ENCODE results near the gene CASZ1.

CASZ1 gene

GRCh38 chr1:10827377-10828333, 31.2 kb upstream of the CASZ1 start:
- H3K4me3 ChIP-seq (ENCODE audit: low read length): no peak overlapping the region
- DNase-seq (ENCODE audit: low read depth, low spot score): no peak

DNA sequence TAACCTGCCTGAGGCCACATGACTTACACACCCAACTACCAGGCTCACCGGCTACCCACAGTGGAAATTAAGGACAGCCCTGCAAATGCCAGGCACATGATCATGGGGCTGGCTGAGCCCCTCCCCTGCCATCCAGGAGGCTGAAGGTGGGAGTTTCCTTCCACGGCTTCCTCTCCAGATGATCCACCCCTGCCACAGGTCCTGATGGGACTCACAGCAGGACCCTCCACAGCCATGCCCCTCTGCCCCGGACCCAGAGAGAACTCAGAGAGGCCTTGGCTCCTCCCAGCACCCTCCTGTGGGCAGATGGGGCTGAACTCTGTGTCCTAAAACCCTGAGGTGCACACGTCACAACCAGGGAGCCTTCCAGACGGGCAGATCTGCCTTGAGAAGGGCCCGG, 29.1 kb upstream of the CASZ1 start:
- no peak for DNase-seq (ENCODE audit: low read depth, low spot score)
- H3K4me3 ChIP-seq (ENCODE audit: low read length): no peak overlapping the region

- no peak for DNase-seq (ENCODE audit: low read depth, low spot score)
- H3K4me3 ChIP-seq (ENCODE audit: low read length): no peak overlapping the region
Measured at GRCh38 chr1:10824821-10825540, 28.5 kb upstream of the CASZ1 start.

DNA sequence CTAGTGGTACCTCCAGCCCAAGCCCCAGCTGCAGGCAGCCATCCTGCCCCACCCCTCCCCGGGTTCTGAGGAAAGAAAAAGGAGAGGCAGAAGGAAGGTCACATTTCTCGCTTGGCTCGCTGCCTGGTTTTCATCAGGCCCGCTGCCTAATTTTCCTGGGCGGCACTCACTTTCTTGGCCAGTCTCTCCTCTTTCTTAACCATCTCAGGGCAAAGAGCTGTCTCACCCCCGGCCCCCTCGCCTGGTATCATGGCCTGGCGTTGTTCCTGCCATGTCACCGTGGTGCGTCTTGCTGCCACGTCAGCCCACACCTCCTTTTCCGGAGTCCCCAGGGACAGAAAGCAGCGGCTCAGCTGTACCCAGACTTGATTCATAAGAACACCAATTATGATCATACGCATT, 26.6 kb upstream of the CASZ1 start:
- H3K4me3 ChIP-seq (ENCODE audit: low read length): no peak overlapping the region
- DNase-seq (ENCODE audit: low read depth, low spot score): no peak

DNA sequence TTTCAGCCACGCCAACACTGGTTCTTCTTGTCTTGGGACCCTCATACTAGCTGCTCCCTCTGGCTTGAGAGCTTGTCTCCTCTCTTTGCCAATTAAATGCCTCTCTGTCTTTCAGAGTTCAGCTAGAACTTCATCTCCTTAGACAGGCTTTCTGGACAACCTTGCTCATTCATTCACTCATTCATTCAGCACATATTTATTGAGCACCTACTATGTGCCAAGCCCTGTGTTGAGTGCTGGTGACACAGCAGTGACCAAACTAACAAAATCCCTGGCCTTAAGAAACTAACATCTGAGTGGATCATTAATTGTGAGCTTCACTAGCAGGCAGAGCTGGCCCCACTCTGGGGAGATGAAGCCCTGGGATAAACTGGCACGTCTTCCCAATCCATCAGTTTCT, 24.9 kb upstream of the CASZ1 start:
- no peak for DNase-seq (ENCODE audit: low read depth, low spot score)
- no peak overlapping the region for H3K4me3 ChIP-seq (ENCODE audit: low read length)

DNA sequence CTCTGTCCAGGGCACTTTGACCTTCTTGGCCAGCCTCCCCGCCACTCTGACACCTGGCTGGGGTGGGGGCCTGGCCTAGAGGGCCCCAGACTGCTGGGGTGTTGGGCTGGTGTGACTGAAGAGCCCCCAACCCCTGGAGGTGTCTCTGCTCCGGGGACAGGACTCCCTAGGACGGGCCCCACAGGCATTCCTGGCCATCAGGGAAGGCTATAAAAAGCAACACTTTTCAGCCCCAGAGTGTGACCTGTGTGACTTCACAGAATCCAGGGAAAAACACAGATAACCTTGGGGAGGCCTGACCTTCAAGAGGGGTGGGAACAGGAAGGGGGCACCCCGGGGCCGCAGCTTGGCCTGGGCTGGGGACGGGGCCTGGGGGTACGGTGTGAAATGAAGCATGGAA, 24.0 kb upstream of the CASZ1 start:
- DNase-seq (ENCODE audit: low read depth, low spot score): no peak
- no peak overlapping the region for H3K4me3 ChIP-seq (ENCODE audit: low read length)

GRCh38 chr1:10819198-10819901, 22.9 kb upstream of the CASZ1 start:
- no peak for DNase-seq (ENCODE audit: low read depth, low spot score)

DNA sequence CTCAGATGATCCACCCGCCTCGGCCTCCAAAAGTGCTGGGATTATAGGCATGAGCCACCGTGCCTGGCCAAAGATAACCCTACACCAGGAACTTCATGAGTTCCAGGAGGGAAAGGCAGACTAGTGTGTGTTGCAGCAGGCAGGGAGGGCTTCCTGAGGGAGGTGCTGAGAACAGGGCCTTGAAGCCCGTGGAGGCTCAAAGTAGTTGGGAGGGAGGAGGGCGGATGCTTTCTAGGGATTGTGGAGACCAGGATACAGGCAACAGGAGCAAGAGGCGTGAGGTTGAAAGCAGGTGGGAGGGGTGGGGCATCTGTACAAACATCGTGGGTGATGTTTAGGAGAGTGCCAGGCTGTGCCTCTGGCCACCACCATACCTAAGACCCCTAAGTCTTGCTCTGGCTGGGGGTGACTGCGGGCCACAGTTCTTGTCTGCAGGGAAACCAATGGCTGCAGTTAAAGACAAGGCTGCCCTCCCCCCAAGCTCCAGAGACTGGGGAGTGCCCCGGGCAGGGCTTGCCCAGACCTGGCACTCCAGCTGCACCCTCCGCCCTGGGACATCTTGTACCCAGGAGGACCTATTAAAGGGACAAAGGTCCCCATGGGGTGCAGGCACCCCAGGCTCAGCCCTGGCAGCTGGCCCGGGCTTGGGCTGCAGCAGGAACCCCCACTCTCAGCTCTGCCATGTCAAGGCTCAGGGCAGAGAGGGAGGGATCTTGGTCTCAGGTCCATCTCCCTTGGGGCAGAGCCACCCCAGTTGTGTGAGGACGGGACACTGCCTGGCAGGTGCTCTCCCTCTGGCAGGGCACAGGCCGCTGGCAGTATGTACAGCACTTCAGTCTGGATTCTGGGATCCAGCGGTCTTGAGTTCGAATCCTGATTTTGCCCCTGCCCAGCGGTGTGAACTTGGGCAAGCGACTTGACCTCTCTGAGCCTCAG, 22.1 kb upstream of the CASZ1 start:
- no peak overlapping the region for H3K4me3 ChIP-seq (ENCODE audit: low read length)
- no peak for DNase-seq (ENCODE audit: low read depth, low spot score)

More at GRCh38 chr1:10819198-10819901, 22.9 kb upstream of the CASZ1 start:
- H3K4me3 ChIP-seq (ENCODE audit: low read length): no peak overlapping the region

DNA sequence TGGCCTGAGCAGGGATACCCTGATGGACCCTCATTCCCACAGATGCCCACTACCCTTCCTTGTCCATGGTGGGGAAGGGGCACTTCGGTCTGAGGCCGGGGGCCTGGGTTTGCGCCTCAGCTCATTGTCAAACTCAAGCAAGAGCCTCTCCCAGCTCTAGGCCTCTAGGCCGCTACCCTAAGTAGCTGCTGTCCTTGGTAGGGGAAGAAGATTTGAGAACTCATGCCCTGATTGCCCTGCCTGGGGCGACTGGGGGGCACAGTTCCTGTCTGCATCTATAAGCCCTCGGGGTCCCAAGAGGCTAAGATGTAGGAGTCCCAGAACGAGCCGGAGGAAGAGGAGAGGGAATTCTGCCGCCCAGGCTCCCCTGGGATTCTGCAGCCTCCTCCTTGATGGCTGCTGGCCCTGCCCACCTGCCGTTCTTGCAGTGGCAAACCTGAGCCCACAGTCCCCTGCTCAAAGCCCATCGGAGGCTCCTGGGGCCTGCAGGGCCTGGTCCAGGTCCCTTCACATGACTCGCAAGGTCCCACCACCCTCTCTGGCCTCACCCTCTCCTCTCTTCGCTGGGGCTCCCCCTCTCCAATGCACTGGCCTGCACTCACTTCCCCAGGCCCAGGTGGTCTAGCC, 20.4 kb upstream of the CASZ1 start:
- no peak for DNase-seq (ENCODE audit: low read depth, low spot score)
- H3K4me3 ChIP-seq (ENCODE audit: low read length): no peak overlapping the region

- no peak overlapping the region for H3K4me3 ChIP-seq (ENCODE audit: low read length)
- no peak for DNase-seq (ENCODE audit: low read depth, low spot score)
Measured at GRCh38 chr1:10816233-10816632, 19.8 kb upstream of the CASZ1 start.

DNA sequence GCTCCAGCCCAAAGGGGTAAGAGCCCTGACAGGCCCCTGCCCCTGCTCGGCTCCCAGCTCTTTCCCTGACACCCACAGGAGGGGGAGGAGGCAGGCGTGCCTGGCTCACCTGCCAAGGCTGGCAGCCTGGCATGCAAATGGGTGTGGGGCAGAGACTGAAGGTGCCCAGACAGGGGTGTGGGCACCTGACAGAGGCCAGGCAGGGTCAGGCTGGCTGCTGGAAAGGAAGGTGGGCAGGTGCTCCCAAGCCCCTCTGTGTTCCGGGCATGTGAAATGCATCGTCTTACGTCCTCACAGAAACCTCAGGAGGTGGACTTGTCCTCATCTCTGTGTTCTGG, 19.4 kb upstream of the CASZ1 start:
- DNase-seq (ENCODE audit: low read depth, low spot score): no peak
- no peak overlapping the region for H3K4me3 ChIP-seq (ENCODE audit: low read length)

DNA sequence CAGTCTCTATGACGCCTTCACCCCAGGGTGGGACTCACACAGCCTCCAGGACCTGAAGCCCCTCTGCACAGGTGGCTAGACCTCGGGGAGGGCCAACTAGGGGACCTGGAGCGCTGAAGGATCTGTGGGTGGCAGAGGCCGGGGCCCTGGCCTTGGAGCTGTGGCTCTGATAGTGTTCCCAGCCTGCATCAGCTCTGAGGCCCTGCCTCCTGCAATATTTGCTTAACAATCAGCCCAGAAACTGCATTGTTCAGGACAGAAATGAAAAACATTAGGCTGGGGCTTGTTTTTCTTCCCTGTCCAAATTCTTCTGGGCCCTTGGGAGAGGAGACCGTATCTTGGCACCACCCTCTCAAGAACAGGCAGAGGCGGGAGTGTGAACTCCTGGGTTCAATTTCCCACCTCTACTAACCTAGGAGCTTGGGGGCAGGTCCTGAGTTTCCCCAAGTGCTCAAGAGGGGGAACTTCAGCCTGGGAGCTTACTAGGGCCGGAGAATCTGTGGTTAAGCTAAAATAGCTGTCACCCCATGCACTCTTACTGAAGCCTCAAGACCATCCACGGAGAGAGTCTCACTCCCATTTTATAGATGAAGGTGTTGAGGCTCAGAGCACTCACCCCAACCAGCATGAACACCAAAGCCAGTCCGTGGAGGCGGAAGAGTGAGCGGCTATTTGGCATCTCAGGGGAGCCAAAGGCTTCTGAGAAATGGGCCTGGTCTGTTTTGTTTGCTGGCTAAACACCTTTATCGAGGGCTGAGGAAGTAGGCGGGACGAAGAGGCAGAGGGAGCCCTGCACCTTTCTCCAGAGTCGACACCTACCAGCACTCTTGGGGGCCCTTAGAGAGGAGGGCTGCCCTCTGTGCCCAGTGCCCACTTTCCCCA, 18.8 kb upstream of the CASZ1 start:
- no peak for DNase-seq (ENCODE audit: low read depth, low spot score)
- no peak overlapping the region for H3K4me3 ChIP-seq (ENCODE audit: low read length)

DNA sequence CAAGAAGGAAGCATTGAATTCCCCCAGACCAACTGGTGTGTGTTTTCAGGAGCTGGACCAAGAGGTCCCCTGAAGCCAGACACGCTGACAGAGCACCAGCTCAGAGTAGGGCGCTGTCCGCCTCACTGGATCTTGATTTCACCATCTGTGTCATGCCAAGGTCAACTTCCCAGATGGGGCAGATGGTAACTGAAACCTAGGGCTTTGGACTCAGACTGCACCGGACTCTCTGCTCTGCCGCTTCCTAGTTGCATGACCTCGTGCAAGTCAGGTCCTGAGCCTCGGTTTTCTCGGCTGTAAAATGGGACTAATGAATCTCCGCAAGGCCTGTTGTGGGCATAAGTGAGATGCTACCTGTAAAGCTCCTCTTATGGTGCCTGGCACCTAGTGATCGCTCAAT, 17.9 kb upstream of the CASZ1 start:
- DNase-seq (ENCODE audit: low read depth, low spot score): no peak
- no peak overlapping the region for H3K4me3 ChIP-seq (ENCODE audit: low read length)

- no peak for DNase-seq (ENCODE audit: low read depth, low spot score)
- no peak overlapping the region for H3K4me3 ChIP-seq (ENCODE audit: low read length)
Measured at GRCh38 chr1:10813799-10814198, 17.4 kb upstream of the CASZ1 start.

DNA sequence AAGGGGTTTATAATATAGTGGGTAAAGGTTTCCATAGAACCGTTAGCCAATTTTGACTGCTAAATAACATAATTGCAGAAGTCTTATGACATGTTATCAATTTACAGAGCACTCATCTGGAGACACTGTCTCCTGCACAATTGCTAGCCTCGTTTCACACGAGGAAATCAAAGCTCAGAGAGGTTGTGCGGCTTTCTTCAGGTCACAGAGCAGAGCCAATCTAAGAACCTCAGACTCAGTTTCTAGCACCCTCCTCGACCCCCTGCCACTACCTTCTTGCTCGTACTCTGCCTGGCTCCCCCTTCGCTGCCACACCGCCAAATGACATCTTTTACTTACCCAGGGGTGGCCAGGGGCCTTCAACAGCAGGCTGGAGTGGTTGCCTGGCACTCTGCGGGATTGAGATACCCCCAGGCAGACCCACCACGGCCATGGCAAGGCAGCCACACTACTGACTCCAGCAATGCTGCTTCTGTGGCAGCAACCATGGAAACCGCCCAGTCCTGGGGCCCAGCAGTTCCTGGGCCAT, 16.0 kb upstream of the CASZ1 start:
- no peak for DNase-seq (ENCODE audit: low read depth, low spot score)
- no peak overlapping the region for H3K4me3 ChIP-seq (ENCODE audit: low read length)

DNA sequence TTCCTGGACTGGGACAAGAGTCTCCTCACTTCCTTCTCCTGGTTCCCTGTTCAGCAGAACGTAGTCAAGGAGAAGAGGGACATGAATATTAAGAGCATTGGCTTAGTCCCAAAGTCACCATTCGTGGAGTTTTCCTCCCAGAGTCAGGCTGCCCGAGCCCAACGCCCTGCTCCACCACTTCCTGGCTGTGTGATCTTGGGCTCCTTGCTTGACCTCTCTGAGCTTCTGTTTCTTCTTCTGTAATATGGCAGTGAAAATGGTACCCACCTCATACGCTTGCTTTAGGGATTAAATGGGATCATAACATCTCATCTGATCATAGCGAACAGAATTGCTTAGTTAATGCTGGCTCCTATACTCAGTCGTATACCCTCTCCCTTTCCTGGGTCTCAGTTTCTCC, 12.0 kb upstream of the CASZ1 start:
- H3K4me3 ChIP-seq (ENCODE audit: low read length): no peak overlapping the region
- DNase-seq (ENCODE audit: low read depth, low spot score): no peak

GRCh38 chr1:10806966-10807365, 10.5 kb upstream of the CASZ1 start:
- no peak for DNase-seq (ENCODE audit: low read depth, low spot score)
- H3K4me3 ChIP-seq (ENCODE audit: low read length): no peak overlapping the region

All from Jurkat, Clone E6-1 (cell line).